Measurements from ENCODE around the gene C15orf61. TPM values are rescaled to one million over a fixed set of nuclear protein-coding genes. Genes with fewer than 3 reads are reported as not detected.

C15orf61 gene
- total and polyA plus RNA-seq, 2 of the 13 experiments (the other 11 are each of a cell fraction or from before 2014, with no cell fraction given), result 2.1 to 6.6 TPM

DNA sequence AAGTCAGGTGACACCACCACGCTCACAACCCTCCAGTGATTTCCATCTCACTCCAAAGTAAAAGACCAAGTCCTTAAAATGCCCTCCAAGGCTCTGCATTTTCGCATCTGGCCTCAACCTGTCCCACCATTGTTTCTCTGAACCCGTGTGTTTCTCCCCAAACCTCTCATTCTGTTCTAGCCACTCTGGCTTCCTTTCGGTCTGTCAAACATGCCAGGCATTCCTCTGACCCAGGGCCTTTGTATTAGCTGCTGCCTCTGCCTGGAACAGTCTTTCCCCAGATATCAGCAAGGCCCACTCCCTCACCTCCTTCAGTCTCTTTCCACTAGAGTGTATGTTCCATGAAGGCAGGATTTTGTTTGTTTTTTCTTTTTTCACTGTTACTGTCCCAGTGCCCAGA is 37.6 kb downstream of the C15orf61 start:
- H3K36me3 ChIP-seq (replicated peaks in 1 of 2; ENCODE audit: control insufficient read depth in 1 of 2, insufficient read depth in 2 of 2, low read length in 2 of 2), result peaks cover 2 to 4% of the 10 kb centered on the region in 2 experiments; a peak in 1 of 5 replicates
- no peak overlapping the region for H3K4me2 ChIP-seq (ENCODE audit: low read depth, low read length)
- H2AFZ ChIP-seq (ENCODE audit: low read length), result no peak overlapping the region
- no peak overlapping the region for H3K27ac ChIP-seq (ENCODE audit: extremely low read length, insufficient read depth, low read length)
- 92% methylated on average over 4 of the region's 4 CpGs for WGBS (ENCODE audit: low lambda C conversion rate)
- DNase-seq (ENCODE audit: low spot score), result no peak
- BruUV-seq (replicated peaks), result no TSS peak
- no peaks in the 10 kb centered on the region for H3K79me2 ChIP-seq (ENCODE audit: insufficient read depth, low read length)
- H3K4me3 ChIP-seq (replicated peaks in 1 of 3; ENCODE audit: insufficient read depth in 1 of 3, low read depth in 2 of 3, low read length in 3 of 3), result no peak overlapping the region
- ATAC-seq, result no peak
- intact Hi-C loops (cut with micrococcal nuclease; ENCODE audit: unreplicated experiment), result no loop called here
- in situ Hi-C loops (cut with HindIII; ENCODE audit: extremely low pct_ligation_motif_present, low pct_unique_long_range_greater_than_20kb), result no loop called here
- no peaks in the 10 kb centered on the region for H3K27me3 ChIP-seq (ENCODE audit: control insufficient read depth in 1 of 2, insufficient read depth in 2 of 2, low read length in 2 of 2)
- FAIRE-seq, result no peak
- no peaks in the 10 kb centered on the region for H3K9me3 ChIP-seq (ENCODE audit: low read length)
- H4K20me1 ChIP-seq (ENCODE audit: insufficient read depth, low read length), result no peaks in the 10 kb centered on the region; the same call in 1 of the 2 replicates
- POLR2A ChIA-PET, result no interaction called here
- CTCF ChIA-PET (ENCODE audit: low intra/inter-chr PET ratio, low total read pairs), result no interaction called here
- no peak overlapping the region for H3K9ac ChIP-seq (ENCODE audit: insufficient read depth, low read depth, low read length)
- no peaks in the 10 kb centered on the region for H3K4me1 ChIP-seq (ENCODE audit: insufficient read depth, low read length)
- TF ChIP-seq FOSL1 (CRISPR knock-in tag; IDR thresholded peaks at IDR 0.05; ENCODE audit: borderline replicate concordance) (no peak), FLYWCH1 (CRISPR knock-in tag; IDR thresholded peaks at IDR 0.05) (no peak), ZNF232 (CRISPR knock-in tag; IDR thresholded peaks at IDR 0.05; ENCODE audit: borderline replicate concordance) (no peak), HIVEP1 (CRISPR knock-in tag; IDR thresholded peaks at IDR 0.05) (no peak), FOSL2 (CRISPR knock-in tag; IDR thresholded peaks at IDR 0.05) (no peak), KLF9 (CRISPR knock-in tag; IDR thresholded peaks at IDR 0.05; ENCODE audit: low read depth) (no peak), SMC3 (IDR thresholded peaks at IDR 0.05; ENCODE audit: low read length) (no peak)
- TF ChIP-seq, protein P1, sequence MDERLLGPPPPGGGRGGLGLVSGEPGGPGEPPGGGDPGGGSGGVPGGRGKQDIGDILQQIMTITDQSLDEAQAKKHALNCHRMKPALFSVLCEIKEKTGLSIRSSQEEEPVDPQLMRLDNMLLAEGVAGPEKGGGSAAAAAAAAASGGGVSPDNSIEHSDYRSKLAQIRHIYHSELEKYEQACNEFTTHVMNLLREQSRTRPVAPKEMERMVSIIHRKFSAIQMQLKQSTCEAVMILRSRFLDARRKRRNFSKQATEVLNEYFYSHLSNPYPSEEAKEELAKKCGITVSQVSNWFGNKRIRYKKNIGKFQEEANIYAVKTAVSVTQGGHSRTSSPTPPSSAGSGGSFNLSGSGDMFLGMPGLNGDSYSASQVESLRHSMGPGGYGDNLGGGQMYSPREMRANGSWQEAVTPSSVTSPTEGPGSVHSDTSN (CRISPR knock-in tag; IDR thresholded peaks at IDR 0.05), result no peak
- TF ChIP-seq, protein P2, sequence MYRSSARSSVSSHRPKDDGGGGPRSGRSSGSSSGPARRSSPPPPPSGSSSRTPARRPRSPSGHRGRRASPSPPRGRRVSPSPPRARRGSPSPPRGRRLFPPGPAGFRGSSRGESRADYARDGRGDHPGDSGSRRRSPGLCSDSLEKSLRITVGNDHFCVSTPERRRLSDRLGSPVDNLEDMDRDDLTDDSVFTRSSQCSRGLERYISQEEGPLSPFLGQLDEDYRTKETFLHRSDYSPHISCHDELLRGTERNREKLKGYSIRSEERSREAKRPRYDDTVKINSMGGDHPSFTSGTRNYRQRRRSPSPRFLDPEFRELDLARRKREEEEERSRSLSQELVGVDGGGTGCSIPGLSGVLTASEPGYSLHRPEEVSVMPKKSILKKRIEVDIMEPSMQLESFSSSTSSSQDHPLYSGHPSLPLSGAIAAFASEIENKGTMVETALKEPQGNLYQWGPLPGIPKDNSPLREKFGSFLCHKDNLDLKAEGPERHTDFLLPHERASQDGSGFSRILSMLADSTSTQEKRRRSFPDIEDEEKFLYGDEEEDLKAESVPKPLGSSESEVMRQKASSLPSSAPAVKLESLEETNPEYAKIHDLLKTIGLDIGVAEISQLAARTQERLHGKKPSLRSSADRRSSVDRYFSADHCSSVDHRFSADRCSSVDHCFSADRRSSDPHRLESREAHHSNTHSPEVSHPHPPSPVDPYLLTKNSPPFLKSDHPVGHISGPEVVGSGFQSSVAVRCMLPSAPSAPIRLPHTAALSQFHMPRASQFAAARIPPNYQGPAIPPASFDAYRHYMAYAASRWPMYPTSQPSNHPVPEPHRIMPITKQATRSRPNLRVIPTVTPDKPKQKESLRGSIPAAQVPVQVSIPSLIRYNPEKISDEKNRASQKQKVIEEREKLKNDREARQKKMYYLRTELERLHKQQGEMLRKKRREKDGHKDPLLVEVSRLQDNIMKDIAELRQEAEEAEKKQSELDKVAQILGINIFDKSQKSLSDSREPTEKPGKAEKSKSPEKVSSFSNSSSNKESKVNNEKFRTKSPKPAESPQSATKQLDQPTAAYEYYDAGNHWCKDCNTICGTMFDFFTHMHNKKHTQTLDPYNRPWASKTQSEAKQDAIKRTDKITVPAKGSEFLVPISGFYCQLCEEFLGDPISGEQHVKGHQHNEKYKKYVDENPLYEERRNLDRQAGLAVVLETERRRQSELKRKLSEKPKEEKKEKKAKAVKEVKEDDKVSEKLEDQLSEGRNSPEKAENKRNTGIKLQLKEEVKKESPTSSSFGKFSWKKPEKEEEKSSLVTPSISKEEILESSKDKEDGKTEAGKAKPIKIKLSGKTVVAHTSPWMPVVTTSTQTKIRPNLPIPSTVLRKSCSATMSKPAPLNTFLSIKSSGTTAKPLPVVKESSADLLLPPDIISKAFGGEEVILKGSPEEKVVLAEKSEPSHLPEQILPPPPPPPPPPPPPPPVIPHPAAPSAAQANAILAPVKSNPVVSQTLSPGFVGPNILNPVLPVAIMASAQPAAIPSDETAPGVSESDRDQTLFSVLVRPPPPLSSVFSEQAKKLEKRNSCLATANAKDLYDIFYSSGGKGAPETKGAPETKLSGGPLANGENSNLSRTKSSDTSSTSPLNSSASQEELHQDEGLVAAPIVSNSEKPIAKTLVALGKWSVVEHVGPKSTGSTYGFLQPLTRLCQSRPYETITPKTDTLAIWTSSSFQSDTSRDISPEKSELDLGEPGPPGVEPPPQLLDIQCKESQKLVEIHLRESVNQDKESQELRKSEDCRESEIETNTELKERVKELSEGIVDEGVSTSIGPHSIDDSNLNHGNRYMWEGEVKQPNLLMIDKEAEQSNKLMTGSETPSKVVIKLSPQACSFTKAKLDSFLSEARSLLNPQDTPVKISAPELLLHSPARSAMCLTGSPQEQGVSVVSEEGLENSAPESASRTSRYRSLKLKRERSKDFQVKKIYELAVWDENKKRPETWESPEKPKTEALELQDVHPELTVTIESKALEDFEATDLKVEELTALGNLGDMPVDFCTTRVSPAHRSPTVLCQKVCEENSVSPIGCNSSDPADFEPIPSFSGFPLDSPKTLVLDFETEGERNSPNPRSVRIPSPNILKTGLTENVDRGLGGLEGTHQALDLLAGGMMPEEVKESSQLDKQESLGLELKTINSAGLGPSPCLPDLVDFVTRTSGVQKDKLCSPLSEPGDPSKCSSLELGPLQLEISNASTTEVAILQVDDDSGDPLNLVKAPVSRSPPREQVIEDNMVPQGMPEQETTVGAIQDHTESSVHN (CRISPR knock-in tag; IDR thresholded peaks at IDR 0.05), result no peak
- TF ChIP-seq, protein P3, sequence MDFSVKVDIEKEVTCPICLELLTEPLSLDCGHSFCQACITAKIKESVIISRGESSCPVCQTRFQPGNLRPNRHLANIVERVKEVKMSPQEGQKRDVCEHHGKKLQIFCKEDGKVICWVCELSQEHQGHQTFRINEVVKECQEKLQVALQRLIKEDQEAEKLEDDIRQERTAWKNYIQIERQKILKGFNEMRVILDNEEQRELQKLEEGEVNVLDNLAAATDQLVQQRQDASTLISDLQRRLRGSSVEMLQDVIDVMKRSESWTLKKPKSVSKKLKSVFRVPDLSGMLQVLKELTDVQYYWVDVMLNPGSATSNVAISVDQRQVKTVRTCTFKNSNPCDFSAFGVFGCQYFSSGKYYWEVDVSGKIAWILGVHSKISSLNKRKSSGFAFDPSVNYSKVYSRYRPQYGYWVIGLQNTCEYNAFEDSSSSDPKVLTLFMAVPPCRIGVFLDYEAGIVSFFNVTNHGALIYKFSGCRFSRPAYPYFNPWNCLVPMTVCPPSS (IDR thresholded peaks at IDR 0.05), result no peak
- TF ChIP-seq, protein P4, sequence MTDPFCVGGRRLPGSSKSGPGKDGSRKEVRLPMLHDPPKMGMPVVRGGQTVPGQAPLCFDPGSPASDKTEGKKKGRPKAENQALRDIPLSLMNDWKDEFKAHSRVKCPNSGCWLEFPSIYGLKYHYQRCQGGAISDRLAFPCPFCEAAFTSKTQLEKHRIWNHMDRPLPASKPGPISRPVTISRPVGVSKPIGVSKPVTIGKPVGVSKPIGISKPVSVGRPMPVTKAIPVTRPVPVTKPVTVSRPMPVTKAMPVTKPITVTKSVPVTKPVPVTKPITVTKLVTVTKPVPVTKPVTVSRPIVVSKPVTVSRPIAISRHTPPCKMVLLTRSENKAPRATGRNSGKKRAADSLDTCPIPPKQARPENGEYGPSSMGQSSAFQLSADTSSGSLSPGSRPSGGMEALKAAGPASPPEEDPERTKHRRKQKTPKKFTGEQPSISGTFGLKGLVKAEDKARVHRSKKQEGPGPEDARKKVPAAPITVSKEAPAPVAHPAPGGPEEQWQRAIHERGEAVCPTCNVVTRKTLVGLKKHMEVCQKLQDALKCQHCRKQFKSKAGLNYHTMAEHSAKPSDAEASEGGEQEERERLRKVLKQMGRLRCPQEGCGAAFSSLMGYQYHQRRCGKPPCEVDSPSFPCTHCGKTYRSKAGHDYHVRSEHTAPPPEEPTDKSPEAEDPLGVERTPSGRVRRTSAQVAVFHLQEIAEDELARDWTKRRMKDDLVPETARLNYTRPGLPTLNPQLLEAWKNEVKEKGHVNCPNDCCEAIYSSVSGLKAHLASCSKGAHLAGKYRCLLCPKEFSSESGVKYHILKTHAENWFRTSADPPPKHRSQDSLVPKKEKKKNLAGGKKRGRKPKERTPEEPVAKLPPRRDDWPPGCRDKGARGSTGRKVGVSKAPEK (CRISPR knock-in tag; IDR thresholded peaks at IDR 0.05; ENCODE audit: borderline replicate concordance), result no peak
